GM19328 (cell line): ENCODE data around the gene MLLT1.

Source experiments
- ATAC-seq: cut with Tn5 transposase; IDR thresholded peaks from one replicate; pipeline ENCODE4 v1.9.1; 2021; ENCODE audit warnings: mild to moderate bottlenecking, moderate library complexity; ENCODE audit not compliant: unreplicated experiment

Gene MLLT1

GRCh38 chr19:6223461-6224307 is 56.1 kb downstream of the MLLT1 start:
- no peak for ATAC-seq

DNA sequence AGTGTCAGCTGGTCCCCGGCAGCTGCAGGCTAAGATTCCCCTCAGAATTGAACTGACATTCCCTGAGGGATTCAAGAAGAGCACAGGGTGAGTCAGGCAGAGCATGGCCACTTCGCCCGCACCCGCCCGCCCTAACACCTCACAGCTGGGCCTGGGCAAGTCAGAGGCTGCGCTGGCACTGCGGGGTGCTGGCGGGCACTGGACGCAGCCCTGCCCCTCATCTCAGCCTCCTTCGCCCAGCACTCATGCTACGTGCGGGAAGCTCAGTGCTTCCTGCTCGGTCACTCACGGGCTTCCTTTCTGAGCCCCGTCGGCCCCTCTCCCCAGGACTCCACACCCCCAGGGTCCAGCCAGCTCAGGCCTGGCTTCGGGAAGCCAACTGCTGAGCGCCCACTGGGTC is 56.9 kb downstream of the MLLT1 start:
- ATAC-seq, result no peak

DNA sequence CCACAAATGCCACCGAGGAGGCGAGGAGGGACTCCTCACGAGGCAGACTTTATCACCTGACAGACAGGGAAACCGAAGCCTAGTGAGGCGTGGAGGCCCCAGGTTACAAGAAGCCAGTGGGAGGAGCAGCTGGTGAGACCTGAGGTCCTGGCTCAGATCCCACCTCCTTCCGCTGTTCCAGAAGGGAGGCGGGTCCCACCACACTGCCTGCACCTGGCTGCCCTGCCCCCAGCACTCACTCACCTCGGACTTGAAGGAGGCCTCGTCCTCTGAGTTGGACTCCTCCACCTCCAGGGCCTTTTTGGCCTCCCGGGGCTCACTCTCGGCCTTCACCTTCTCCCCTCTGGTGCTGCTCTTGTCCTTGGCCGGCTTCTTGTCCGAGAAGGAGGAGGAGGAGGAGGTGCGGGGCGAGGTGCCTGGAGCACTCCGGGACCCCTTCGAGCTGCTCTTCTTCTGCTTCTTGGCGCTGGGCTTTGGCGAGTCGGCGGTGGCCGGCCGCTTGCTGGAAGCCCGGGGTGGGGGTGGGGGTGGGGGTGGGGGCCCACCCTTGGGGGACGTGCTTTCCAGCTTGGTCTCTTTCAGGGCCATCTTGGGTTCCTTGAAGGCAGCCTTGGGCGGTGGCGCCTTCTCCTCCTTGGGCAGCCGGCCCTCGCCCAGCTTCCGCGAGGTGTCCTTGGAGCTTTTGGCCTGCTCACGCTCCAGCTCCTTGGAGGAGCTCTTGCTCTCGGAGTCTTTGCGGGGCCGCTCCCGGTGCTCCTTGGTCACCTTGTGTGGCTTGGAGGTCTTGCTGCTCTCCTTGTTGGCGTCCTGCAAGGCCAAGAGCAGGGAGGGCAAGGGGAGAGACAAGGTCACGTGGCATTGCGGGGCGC is 57.7 kb downstream of the MLLT1 start:
- no peak for ATAC-seq

DNA sequence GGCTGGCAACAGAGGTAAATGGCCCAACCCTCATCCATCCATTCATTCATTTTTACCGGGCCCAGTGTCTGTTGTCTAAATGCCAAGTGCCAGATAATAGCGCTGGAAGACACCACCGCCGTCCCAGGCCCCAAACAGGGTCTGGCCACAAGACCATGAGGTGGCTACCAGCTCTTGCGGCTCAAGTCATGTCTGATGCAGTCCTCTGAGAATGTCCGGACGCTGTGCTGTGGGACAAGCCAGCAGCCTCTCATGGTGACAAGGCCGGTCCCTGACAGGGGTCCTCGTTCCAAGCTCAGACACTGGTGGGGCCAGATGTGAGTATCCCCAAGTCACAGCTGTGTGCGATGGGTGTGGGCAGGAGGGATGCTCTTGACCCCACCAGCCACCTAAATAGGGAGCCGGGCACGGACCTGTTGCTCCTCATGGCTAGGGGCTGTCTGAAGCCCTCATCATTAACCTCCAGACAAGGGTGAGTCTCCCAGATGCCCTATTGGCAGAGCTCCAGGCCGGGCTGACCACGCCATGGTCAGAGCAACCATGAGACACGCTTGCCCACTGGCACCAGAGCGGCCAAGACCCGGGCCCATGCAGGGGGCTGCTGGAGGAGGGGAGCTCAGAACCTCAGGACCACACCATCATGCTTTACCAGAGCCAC is 58.4 kb downstream of the MLLT1 start:
- ATAC-seq, result no peak

DNA sequence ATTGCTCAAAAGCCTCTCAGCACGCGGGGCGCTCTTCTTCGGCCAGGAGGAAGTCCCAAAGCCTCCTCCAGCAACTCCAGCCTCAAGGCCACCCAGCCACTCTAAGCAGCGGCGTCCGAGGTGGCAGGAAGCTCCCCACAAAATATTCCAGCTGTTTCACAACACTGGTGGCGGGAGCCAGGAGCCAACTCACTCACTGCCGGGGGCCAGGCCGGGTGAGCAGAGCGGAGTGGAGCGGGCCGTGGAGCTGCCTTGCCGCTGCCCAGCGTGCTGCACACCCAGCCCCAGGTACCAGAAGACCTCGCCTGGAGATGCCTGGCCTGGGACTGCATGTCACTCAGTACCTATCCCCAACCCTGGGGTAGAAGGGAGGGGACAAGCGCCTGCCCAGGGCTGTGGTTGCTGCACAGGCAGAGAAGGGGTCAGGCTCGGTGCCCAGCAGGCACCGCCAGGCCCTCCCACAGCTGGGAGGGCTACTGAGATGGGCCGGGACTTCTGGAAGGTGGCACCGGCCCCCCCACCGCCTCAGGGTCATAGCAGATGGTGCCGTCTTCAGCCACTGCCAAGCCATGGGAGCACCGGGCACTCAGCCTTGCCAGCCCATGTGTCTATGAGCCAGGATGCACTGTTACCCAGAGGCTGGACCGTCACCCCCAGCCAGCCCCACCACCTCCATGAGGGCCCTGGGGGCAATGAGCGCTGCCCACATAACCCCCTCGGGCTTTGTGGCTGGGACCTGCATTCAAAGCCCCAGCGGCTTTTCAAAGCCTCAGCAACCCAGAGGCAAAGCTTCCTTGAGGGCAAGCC is 59.2 kb downstream of the MLLT1 start:
- ATAC-seq, result no peak

DNA sequence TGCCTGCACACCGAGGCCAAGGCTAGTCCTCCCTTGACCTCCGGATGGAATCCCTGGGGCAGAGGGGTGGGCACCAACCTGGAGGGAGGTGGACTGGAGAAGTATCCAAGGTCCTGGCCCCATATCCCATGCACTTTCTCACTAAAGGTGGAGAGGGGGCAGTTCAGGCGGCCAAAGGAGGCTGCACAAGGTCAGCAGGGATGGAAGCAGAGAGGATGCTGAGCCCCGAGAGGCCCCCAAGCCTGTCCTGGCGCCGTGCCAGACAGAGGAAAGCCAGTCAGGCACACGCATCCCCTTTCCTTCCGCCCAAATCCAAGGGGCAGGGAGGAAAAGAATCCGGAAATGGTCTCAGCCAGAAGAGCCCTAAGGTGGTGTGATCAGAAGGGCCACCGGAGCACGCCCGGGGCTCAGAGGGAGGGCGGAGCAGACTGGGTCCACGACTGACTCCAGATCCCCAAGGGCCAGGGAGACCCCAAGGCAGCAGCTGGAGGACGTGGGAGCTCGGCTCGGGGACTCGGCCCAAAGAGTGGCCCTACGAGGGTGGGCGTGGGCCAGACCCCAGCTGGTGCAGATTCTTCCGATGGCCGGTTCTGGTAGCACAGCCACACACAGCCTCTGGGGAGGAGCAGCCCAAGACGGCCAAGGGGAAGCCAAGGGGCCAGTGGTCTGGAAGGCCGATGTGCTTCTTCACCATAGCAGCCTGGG is 60.0 kb downstream of the MLLT1 start:
- ATAC-seq, result no peak

GRCh38 chr19:6219147-6219525 is 60.6 kb downstream of the MLLT1 start:
- ATAC-seq, result no peak

DNA sequence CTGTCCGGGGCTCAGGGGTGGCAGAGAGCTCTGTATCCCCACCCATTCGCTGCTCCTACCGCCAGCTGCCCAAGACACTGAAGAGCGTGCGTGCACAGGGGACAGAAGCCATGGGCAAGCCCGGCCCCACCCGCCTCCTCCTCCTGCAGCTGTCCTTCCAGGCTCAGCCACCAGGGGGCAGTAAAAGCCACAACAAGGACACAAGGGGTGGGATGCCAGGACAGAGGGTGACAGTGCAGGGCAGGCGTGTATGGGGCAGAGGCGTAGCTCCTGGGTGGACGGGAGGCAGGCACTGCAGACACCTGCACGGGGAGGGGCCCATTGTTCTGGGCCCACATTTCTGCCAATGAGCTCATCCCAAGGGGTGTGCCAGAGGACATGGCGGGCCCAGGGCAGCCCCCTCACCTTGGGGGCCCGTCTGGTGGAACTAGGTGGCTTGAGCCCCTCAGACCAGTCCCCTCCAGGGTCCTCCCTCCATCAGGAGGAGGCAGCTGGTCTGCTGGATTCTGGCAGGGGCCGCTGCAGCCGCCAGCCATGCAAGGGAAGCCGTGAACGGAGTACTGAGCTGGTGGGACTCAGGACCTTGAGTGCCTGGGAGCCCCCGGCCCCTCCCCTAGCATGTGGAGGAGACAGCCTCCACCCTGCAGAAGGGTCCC is 61.2 kb downstream of the MLLT1 start:
- ATAC-seq, result no peak

DNA sequence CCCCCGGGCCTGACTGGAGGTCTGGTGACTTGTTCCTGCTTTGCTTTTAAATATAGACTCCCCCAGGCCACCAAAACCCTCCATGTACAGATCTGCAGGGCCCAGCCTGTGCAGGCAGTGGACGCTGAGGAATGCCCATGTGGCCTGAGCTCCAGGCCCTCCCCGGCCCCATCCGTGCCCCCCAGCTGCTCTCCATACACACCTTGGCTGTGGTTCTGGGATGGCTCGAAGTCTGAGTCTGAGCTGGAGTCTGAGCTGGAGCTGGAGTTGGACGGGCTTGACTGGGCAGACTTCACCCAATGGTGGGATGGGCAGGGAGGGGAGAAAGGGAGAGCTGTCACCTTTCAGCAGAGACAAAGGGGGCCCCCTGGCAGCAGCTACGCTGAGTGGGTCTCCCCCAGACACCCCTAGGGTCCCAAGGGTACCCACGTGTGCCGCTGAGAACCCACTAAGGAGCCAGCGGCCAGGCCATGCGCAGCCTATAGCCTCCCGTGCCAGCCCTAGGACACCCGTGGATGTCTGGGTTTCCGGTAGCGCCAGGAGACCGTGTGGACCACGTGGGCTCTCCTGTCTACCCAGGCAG is 61.9 kb downstream of the MLLT1 start:
- no peak for ATAC-seq

DNA sequence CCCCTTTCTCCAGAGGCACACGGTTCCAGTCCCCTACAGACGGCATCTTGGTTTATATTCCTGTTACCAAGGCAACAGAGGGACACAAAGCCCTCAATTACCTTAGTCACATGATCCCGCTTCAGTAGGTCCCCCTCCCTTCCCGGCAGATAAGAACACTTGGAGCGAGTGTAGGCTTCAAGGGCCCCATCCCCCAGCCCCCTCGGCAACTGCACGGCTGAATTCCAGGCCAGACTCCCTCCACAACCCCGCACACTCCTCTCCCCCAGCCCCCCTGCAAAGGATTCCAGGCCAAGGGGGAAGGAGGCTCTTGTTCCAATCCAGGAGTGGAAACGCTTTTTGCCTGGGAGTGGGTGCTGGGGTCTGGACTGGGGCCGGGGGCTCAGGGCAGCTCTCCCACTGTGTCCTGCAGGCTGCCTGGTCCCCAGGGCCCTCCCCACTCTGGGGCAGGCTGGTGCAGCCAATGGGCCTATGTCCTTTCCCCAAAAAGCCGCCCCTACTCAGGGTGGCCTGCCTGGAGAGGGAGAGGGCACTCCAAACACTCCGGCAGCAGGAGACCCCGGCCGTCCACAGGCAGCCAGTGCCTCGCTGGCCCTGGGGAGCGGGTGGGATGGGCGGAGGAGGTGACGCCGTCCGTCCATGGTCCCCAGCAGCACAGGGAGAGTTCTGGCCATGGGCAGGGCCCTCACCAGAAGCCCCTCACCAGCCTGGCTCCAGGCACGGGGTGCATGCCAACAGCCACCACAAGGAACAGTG is 62.6 kb downstream of the MLLT1 start:
- no peak for ATAC-seq

- no peak for ATAC-seq
Measured at GRCh38 chr19:6216236-6216995, 63.4 kb downstream of the MLLT1 start.

GRCh38 chr19:6215701-6216235 is 64.0 kb downstream of the MLLT1 start:
- no peak for ATAC-seq

DNA sequence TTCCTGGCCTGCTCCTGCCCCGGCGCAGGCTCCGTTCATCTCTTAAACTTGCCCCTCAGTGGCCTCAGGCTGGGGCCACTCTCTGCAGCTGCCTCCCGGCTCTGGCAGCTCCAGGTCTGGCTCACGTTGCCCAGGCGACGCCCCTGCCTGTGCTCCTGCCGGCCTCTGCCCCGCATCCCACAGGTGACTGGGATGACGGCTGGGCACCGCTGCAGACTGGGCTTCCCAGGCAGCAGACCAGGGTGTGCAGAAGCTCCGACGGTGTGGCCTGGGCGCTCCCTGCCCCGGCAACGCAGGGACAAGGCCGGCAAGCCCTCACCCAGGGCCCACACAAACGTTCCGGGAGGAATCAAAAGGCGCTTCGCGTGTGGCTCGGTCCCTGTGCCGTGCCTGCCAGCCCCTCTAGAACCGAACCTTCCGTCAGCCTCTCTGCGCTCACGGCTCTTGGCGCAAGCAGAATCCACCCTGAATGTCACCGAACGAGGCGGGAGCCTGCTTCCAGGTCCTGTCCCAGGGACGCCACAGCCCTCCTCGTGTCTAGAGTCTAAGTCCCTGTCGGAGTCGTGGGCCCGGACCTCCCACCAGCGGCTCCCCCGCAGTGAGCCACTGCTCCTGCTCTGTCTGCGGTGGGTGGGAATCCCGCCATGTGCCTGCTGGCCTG is 64.8 kb downstream of the MLLT1 start:
- ATAC-seq, result no peak

GRCh38 chr19:6213696-6214641 is 65.8 kb downstream of the MLLT1 start:
- no peak for ATAC-seq

- ATAC-seq, result no peak
Measured at GRCh38 chr19:6213266-6213595, 66.5 kb downstream of the MLLT1 start.
